Measurements from ENCODE around the gene PTPRF.

DNA sequence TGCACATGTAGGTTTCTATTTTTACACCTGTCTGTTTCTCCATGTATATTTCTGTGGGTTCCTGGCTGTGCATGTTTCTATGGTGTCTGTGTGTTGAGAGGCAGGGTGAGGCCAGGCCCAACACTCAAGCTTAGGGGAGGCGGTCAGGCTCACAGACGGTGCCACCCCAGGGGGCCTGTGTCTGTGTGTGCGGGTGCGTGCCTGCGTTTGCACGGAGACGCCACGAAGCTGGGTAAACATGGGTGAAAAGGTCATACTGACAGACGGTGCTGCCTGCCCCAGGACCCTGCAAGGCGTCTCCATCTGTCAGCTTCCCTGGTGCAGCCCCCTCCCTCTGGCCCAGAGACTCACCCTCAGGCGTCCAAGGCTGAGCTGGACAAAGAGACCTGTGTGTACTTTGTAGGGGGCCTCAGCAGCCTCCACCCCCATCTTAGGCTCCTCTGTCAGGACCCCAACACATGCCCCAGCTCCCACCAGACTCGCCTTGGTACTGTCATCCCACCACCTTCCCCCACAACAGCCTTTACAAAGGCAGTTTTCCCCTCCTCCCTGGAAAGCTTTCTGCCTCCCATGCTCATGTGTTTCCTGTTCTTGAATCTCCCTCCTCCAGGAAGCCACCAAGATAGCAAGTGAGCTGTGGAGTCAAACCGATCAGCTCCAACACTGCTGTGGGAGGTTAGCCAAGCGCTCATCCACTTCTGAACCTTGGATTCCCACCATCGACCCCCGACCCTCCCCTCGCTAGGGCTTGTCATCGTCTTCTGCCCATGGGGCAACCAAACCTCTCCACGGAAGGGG is 34.1 kb downstream of the PTPRF start:
- TF ChIP-seq POLR2AphosphoS5 (IDR thresholded peaks at IDR 0.05; ENCODE audit: low read depth, low read length) (no peak), POLR2A (IDR thresholded peaks at IDR 0.05; ENCODE audit: low read depth, low read length) (no peak)
